PC-9 (cell line): ENCODE data around the gene NUPR1.

Experiments used
- CTCF ChIP-seq: fragments of 200-600 bp; sonication (generic); conservative IDR thresholded peaks from 2 replicates; pipeline ENCODE4 v1.6.1; 2017; ENCODE audit warnings: mixed run types, antibody characterized with exemption, mild to moderate bottlenecking, moderate library complexity
- EZH2 ChIP-seq: fragments of 200-600 bp; sonication (generic); IDR thresholded peaks from 2 replicates; pipeline ENCODE4 v1.8.0; 2017; ENCODE audit warnings: antibody characterized with exemption, low read depth

- TF ChIP-seq EZH2 (no peak), CTCF (no peak)
Observed at GRCh38 chr16:28522792-28523191, 16.0 kb downstream of the NUPR1 start.
